HG03378 (cell line): ENCODE measurements around the gene C14orf132.

Experiments
- ATAC-seq: cut with Tn5 transposase; IDR thresholded peaks from one replicate; pipeline ENCODE4 v1.9.1; 2021; ENCODE audit warnings: mild to moderate bottlenecking, moderate library complexity; ENCODE audit not compliant: unreplicated experiment

Gene C14orf132

DNA sequence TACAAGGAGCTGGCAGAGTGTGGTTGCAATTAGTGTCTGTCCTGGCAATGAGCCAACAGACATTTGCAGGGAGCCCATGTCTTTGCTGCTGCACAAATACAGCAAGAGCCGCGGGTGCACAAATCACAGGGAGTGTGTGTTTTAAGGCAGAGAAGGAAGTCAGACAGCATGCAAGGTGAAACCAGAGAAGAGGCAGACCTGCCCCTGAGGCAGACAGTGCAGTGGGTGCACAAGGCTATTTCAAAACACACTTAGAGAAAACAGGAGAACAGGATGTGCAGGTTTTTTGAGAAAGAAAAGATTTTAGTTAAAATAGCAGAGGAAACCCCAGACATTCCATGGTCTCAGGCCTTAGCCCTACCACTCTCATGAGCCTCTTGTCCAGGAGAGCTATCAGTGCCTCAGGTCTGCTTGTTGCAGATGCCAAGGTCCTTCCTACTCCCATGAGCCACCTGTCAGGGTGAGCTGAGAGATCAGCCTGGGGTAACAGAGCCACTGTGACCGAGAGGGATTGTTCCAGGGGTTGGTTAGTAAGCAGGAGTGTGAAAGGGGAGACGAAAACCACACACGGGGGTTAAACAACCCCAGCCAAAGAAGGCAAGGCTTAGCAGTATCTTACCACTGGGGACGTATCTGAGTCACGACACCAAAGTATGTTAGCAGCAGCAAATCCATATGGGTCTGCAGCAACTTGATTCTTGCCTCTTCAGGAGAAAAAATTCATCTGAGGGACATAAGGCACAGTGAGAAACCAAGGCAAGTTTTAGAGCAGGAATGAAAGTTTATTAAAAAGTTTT, 78.1 kb downstream of the C14orf132 start:
- ATAC-seq: no peak

DNA sequence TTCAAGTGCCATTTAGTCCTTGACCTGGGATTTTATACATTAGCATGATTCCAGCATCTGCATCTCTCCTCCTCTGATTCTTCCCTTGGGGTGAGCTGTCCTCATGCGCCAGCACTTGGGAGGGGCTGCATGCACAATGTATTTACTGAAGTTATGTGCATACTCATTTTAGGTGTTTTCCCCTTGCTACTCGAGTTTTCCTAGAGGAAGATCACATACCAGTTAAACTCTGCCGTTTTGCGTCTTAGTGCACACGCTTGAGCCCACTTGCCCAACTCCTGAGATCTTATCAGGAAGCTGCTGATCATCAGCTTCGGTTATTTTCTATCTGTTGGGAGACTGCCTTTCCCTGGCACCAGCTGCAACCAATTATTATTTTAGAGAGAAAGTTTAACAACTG, 78.8 kb downstream of the C14orf132 start:
- no peak for ATAC-seq

DNA sequence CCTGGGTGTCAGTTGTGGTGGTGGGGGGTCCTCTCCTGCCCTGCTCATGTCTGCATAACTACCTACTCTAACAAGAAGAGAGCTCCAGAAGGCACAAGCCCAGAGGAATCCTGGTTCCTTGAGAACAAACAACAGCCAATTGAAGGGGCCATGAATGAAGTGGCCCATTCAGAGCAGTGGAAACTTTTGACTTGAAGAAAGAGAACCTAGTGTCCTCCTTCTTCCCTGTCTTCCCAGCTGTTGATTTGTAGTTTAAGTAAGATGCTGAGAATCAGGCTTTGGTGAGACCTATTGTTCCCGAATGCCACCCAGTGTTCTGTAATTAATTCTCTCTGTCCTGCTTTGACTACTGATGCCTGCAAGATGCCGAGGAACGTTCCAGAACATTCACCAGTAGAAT, 79.2 kb downstream of the C14orf132 start:
- ATAC-seq: no peak

DNA sequence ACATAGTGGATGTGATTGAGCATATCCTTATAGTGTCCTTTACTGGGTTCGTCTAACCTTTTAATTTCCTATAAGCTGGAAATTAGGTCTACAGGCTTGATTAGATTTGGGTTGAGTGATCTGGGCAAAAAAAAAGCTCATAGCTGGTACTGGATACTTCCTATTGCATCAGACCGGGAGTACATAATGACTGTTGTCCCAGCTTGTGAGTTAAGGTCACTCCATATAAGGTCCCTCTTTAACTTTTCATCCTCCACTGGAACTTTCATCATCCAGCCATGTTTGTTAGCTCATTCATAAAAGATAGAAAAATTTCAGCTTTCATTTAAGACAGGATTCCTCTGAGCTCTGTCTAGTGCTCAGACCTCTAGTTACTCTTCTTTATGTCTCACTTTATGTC, 80.8 kb downstream of the C14orf132 start:
- ATAC-seq: no peak

DNA sequence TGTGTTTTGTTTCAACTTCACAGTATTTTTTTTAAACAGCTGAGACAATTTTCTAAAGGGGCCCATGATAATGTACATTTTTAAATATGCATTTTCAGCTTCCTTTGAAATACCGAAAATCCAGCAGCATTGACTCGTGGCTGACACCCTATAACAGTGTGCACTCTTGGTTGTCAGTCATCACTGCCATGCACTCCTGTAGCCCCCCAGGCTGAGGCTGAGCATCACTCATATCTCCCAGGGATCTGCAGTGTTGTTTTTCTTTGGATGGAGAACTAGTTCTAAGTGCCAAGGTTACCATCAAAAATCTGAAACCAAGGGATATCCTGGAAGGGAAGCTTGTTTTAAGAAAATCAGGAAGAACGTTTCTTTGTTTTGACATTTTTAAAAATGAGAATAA, 81.2 kb downstream of the C14orf132 start:
- ATAC-seq: no peak

DNA sequence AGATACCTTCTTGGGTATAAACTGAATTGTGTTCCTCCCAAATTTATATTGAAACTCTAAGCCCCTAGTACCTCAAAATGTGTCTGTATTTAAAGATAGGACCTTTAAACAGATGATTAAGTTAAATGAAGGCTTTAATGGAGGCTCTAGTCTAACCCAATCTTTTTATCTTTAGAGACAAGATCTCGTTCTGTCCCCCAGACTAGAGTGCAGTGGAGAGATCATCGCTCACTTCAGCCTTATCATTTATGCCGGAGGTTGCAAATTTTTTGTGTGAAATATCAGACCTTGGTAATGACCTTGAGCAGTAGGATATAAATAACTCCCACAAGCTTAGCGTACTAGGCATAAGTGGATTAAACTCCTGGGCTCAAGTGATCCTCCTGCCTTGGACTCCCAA, 81.8 kb downstream of the C14orf132 start:
- no peak for ATAC-seq

DNA sequence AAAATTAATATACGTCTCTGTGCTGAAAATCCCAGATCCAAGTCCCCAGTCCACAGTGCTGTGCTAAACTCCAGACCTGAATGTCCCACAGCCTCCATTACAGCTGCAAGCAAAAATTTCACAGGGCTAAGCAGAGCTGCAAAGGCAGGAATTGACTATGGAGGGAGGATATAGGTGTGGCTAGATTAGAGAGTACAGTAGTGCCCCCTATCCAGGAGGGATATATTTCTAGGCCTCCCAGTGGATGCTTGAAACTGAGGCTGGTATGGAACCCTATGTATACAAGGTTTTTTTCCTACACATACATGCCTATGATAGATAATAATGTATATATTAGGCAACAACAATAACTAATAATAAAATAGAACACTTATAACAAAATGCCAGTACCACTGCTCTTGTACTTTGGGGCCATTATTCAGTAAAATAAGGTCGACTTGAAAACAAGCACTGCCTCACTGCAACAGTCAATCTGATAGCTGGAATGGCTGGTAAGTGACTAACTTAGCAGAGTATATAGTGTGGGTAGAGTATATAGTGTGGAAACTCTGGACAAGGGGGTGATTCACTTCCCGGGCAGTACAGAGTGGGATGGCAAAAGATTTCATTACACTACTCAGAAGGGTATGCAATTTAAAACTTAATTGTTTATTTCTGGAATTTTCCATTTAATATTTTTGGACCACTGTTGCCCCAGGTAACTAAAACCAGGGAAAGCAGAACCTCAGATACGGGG, 82.7 kb downstream of the C14orf132 start:
- no peak for ATAC-seq

DNA sequence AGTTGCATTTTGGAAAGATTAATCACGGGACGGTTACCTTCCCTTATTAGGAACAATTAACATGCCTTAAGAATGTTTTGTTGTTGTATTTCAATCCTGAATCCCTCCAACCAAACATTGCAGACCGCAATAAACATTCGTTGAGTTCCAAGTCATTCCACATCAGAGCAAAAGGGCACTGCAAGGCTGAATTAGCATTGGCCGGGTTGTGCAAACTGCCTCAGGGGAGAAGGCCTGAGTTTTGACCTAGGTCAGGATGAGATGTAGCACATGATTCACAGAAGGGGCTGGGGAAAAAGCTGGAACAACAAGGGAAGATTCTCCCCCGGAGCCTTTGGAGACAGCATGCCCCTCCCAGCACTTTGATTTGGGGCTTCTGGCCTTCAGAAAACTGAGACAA, 83.3 kb downstream of the C14orf132 start:
- ATAC-seq: no peak

DNA sequence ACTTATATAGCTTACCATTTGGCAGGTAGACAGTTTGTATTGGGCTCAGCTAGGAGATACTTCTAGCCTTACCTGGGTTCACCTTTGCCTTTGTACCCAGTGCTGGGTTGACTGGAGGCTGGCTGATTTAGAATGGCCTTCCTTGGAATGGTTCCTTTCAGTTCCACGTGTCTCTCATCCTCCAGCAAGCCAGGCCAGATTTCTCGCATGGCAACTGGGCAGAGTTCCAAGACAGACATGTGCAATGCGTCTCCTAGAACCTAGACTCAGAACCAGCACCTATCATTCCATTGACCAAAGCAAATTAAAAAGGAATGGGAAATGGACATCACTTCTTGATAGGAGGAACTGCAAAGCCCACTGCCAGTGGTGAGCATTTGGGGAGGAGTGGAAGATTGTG, 86.4 kb downstream of the C14orf132 start:
- ATAC-seq: no peak

DNA sequence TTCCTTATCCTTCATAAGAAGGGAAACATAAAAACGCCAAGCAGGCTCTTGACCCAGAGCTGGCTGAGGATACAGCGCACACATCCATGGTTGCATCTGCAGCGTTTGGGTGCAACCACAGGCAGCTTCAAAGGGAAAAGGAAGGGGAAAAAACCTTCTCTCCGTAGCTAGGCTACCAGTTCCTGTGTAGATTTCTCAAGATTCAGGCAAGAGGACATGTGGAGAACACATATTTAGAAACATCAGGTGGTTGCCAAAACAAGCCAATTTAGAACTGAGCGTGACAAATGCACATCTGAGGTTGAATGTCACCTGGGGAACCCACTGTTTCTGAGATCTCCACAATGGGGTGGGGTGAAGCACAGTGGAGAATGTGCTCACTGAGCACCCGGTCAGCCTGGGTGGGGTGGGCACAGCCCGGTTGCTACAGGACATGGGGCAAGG, 87.2 kb downstream of the C14orf132 start:
- no peak for ATAC-seq

DNA sequence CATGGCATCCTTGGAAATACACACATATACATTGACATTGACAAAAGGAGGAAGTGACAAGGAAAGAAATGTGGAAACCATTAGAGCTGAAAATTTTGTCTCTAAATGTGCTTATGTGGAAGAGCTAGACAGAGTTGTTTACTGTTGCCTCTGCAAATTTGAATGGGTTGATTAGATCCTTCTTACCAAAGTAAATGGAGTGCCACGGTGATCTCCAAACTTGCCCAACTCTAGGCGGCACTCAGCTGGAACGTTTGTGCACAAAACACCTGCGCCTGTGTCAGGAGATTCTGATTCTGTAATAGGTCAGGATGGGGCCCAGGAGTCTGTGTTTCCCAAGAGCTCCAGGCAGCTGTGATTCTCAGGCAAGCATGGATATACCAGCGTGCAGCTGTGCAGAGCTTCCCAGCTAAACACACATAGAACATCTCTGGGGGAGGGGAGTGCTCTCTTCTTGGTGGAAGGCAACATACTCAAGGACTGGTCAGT, 87.7 kb downstream of the C14orf132 start:
- ATAC-seq: no peak

DNA sequence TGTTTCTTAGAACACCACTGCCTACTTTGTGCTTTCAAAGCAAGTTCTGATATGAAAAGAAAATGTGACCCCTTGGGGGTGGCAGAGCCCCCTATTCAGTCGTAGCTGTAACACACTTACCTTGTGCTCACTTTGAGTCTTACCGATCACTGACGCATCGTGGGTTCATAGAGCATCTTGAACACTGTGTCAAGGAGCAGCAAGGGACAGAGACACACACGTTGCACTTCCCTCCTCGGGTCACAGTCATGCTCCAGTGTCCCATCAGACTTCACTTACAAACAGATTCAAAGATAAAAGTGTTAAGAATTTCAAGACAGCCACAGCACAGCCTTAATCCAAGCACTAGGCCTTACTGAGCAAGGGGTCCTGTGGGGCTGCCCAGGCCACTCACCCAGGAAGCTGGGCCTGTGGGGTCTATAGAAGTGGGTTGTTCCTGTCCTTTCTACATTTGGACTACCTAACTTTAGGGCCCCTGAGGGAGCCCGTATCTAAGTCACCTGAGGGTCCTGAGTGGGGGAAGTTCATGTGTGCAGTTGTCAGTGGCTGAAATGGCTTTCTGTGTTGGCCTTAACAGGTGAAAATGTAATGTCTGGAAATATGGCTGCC, 90.1 kb downstream of the C14orf132 start:
- no peak for ATAC-seq

DNA sequence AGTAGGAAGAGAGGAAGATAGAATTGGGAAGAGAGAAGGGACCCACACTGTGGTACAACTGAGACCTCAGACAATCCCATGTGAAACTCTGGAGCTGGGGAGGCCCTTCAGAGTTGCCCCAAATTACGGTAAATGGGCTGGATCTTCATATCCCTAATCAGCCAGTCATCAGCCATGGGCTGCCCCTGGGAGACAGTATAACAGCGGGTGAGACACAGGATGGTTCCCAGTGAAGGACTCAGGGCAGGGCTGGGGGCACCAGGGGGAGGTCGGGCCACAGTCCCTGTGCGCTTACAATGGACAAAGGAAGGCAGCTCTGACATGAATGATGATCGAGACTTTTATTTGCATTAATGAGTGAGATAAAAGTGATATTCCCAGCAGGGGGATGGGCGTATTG, 91.2 kb downstream of the C14orf132 start:
- no peak for ATAC-seq

DNA sequence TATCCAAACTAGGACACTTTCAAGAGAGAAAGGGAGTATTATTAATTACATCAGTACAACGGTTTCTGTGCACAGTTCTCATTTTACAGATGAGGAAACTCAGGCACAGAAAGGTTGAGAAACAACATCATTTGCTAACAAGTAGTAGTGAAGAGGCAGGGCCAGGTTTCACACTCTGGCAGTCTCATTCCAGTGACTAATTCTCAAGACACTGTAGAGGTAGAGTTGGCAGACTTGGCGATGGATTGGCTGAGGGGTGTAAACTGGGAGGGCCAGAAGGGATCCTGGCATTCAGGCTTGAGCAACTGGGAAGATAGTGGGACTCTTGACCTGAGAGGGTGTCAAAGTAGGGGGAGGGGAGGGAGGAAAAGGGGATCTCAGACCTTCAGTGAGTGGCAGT, 91.7 kb downstream of the C14orf132 start:
- no peak for ATAC-seq

DNA sequence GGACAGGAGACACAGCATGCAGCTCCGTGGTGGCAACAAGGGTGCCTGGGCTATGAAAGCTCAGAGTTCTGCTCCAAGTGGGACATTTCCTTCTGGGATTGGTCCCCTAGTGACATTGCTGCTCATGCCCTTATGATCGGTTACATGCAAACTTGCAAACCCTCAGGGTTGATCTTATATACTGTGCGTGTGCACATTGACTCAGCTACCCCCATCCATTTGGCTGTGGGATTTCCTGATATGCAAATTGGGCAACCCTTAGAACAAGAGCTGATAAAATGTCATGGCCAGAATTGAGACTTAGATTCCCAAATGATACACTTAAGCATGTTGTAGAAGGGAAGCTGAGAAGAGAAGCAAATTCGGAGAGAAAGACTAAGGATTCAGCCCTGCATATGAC, 92.7 kb downstream of the C14orf132 start:
- no peak for ATAC-seq

DNA sequence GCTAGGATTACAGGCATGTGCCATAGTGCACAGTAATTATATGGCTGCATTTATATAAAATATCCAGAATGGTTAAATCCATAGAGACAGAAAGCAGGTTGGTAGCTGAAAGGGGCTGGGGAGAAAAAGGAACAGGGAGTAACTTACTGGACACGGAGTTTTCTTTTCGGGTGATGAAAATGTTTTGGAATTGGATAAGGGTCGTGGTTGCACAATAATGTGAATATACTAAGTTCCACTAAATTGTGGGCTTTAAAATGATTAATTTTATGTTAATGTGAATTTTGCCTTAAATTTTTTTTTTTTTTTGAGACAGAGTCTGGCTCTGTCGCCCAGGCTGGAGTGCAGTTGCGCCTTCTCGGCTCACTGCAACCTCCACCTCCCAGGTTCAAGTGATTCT, 95.3 kb downstream of the C14orf132 start:
- no peak for ATAC-seq

DNA sequence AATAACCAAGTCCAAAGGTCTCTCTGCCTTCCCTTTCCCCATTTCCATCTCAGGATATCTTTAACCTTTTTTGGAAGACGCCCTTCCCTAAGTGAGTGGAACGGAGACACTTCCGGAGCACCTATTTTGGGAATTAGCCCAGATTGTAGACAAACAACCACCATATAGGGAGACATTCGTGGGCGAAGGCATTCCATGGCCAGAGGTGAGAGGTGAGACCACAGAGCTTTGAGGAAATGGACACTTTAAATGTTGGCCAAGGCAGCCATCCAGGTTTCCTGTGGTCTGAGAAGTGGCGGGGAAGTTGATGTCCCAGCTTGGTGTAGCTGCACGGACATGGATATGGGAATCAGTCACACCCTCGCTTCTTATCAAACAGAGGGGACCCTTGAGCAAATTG, 96.1 kb downstream of the C14orf132 start:
- no peak for ATAC-seq

DNA sequence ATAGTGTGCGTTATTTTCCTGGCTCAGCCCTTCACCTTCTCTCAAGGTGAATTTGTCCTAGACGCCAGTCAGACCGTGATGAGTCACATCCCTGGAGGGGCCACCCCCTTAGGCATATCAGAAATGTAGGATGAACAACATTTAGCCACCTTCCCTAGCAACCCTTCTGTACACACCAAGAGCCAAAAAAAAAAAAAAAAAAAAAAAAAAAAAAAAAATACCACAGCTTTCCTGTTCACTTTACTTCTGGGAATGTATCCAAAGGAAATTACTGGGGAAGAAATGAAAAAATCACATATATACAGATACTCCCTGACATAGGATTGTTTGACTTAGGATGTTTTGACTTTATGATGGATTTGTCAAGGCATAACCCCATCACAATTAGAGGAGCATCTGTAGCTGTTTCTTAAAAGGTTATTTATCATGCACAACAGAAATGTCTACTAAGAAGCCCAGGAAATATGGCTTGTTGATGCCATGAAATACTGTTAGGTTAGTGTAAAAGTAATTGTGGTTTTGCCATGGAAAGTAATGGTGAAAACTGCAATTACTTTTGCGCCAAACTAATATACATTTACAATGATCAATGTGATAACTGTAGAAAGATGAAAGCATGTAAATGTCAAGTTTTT, 97.3 kb downstream of the C14orf132 start:
- ATAC-seq: no peak

DNA sequence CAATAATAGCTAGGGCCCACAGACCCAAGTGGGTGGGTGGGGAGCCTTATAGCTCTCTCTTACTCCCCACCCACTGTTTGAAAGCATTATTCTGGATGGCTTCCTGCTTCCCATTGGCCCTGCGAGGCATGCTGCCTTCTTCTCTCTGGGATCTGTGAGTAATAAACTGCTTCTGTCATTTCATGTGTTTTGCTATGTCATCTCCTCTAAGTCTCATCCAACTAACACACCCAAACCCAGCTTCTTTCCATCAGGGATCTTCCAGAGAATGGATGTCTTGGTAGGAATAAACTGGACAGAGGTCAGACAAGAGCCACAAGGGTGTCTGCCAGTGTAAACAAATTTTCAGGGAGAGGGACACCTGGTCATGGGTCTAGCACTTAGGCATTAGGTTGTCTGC, 99.1 kb downstream of the C14orf132 start:
- no peak for ATAC-seq

DNA sequence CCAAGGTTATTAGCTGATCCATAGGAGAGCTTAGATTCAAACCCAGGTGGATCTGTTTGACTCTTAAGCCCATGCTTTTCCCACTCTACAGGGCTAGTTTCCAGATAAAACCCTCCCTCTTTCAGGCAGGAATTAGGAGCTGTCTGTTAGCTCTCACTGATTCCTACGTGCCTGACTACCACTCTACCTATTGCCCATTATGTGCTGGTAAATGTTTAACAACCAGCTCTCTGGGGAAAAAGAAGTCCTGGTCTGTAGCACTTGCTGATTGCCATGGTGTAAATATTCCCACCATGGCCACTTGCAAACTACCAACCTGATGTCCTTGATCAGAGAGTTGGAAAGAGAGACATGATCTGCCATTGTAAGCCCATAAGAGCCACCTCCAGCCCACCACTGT, 100.0 kb downstream of the C14orf132 start:
- ATAC-seq: no peak

DNA sequence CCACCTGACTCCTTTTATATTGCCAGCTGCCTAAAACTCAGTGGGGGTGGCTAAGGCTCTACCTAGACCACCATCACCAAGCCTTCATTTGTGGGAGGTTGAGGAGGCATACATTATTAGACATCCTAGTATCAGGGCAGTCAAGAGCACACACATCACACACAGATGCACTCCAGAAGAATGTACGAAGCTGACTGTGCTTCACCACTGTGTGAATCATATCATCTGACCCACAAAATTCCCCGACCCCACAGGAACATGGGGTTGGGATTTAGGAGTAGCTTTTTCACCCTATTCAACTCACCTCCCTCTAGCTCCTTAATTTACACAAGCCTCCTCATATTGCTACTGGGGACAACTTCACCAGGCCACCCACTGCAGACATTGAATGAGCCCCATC, 100.7 kb downstream of the C14orf132 start:
- no peak for ATAC-seq
